Cardiac fibroblast (primary cell): ENCODE data around the gene GLO1.

Source experiments
- DNase-seq, 2 donors: peaks; one replicate each; pipeline versions ENCODE4 v3.0.0 to v3.0.0-alpha.2; 2010; ENCODE audit warnings: low read depth in 2 of 2
- H3K4me3 ChIP-seq, 2 donors: replicated peaks in 1 of 2; 1 replicate in 1 of 2; 2 replicates in 1 of 2; pipeline ENCODE4 v1.5.1; 2011; ENCODE audit warnings: low read depth in 2 of 2, low read length in 2 of 2, mild to moderate bottlenecking in 2 of 2, moderate library complexity in 1 of 2
- TF ChIP-seq, protein P1 (sequence below): IDR thresholded peaks from one replicate; pipeline ENCODE4 v1.5.1; 2011; ENCODE audit warnings: low read depth, mild to moderate bottlenecking, low read length, inconsistent platforms

GLO1 gene

DNA sequence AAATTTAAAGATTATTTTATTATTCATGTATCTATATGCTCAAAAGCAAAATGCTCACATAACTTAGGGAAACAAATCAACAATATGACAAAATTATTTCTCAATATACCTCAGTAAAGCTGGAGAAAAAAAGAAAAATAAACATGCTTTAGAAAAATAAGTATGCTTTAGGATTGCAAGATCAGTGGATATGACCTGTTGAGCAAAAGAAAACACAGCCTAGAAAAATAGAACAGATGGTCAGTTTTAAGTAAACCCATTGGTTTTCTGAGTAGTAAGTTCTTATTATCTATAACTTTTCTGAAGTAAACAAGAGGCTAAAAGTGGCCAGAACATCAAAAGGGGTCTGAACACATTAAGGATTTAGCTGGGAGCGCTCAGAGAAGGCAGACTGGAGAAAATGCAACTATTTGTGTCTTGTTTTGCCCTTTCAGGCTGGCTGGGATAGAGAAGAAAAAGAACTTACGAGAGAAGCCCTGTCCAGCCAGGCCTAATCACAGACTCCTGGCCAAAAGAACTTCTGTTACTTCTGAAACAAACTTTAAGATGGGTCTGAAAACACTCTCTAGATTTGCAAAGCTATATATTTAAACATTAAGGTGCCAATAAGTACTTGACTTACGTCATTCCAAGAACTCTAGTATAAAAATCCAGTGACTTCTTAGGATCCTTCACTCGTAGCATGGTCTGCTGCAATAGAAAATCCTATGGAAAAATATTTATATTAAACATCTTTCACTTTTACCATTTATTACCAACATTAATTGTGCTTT lies 16.5 kb downstream of the GLO1 start:
- H3K4me3 ChIP-seq, result no peak overlapping the region
- DNase-seq, result peak in 1 of 2 donors; percentile 21
- TF ChIP-seq, protein P1, sequence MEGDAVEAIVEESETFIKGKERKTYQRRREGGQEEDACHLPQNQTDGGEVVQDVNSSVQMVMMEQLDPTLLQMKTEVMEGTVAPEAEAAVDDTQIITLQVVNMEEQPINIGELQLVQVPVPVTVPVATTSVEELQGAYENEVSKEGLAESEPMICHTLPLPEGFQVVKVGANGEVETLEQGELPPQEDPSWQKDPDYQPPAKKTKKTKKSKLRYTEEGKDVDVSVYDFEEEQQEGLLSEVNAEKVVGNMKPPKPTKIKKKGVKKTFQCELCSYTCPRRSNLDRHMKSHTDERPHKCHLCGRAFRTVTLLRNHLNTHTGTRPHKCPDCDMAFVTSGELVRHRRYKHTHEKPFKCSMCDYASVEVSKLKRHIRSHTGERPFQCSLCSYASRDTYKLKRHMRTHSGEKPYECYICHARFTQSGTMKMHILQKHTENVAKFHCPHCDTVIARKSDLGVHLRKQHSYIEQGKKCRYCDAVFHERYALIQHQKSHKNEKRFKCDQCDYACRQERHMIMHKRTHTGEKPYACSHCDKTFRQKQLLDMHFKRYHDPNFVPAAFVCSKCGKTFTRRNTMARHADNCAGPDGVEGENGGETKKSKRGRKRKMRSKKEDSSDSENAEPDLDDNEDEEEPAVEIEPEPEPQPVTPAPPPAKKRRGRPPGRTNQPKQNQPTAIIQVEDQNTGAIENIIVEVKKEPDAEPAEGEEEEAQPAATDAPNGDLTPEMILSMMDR, result no peak

DNA sequence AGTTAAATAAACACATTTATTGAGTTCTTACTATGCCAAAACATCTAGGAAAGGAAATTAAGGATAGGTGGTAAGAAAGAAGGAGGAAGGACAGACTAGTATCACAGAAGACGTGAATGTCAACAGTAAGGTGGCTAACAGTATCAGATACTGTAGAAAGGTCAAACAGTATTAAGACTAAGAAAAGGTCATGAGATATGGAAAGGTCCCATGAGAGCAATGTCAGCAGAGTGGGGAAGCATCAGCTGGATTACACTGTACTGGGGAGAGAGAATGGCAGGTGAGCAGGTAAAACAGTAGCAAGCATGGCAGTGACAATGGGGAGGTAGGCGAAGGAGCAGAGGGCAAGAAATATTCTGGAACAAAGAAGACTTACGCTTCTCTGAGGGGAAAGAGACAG lies 18.0 kb downstream of the GLO1 start:
- TF ChIP-seq, protein P1, result no peak
- no peak for DNase-seq
- H3K4me3 ChIP-seq, result no peak overlapping the region

DNA sequence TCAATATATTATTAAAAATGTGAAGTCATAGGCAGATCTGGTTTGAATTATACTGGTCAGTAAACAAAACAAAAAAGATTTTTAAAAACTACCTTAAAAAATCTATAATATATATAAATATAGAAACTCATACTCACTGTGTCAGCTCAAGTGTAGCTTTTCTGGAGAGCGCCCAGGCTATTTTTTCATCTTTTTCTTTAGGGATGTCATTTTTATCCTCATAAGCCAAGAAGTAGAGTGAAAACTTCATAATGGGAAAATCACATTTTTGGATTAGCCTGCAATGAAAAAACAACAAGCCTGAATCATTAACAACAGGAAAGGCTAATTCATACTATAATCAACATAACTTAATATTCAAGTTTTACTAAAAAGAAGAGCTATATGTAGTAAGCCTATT lies 18.7 kb downstream of the GLO1 start:
- TF ChIP-seq, protein P1, result no peak
- no peak for DNase-seq
- H3K4me3 ChIP-seq, result no peak overlapping the region

- H3K4me3 ChIP-seq, result no peak overlapping the region
- no peak for DNase-seq
- TF ChIP-seq, protein P1, result no peak
Measured at GRCh38 chr6:38681850-38682249, 21.1 kb downstream of the GLO1 start.

GRCh38 chr6:38679668-38680067 lies 23.3 kb downstream of the GLO1 start:
- H3K4me3 ChIP-seq, result no peak overlapping the region
- TF ChIP-seq, protein P1, result no peak
- no peak for DNase-seq

- TF ChIP-seq, protein P1, result no peak
- no peak overlapping the region for H3K4me3 ChIP-seq
- no peak for DNase-seq
Measured at GRCh38 chr6:38678178-38678760, 24.7 kb downstream of the GLO1 start.
